H1 (cell line): ENCODE measurements around the gene CLUH.

Experiments
- KDM1A ChIP-seq: fragments of 200-600, 300-600 bp; sonication (generic); IDR thresholded peaks from 2 replicates; pipeline ENCODE4 v1.7.1; 2016; ENCODE audit warnings: mild to moderate bottlenecking, low read length, borderline replicate concordance
- MAX ChIP-seq: IDR thresholded peaks from 2 replicates; pipeline ENCODE4 v1.6.1; 2012; ENCODE audit warnings: inconsistent platforms
- SIN3A ChIP-seq, 2 experiments: IDR thresholded peaks in 1 of 2; conservative IDR thresholded peaks in 1 of 2; 2 replicates each; pipeline ENCODE4 v1.6.1; 2011 to 2012; ENCODE audit warnings: low read length in 2 of 2, improper control_type of control experiment in 1 of 2, low read depth in 1 of 2, mild to moderate bottlenecking in 1 of 2
- TAF1 ChIP-seq: IDR thresholded peaks from 2 replicates; pipeline ENCODE4 v1.6.1; 2011; ENCODE audit warnings: mild to moderate bottlenecking, low read depth, low read length
- USF2 ChIP-seq: IDR thresholded peaks from 2 replicates; pipeline ENCODE4 v1.6.1; 2011; ENCODE audit warnings: low read length, improper control_type of control experiment
- TF ChIP-seq, protein P1 (sequence below), 3 experiments: IDR thresholded peaks; 1 replicate in 2 of 3; 2 replicates in 1 of 3; pipeline versions ENCODE4 v1.5.1 to v1.6.1; 2011; ENCODE audit warnings: low read length in 3 of 3, mild to moderate bottlenecking in 3 of 3, inconsistent platforms in 2 of 3, low read depth in 1 of 3, moderate library complexity in 1 of 3; ENCODE audit not compliant: insufficient read depth in 1 of 3; ENCODE audit errors: control extremely low read depth in 1 of 3

DNA sequence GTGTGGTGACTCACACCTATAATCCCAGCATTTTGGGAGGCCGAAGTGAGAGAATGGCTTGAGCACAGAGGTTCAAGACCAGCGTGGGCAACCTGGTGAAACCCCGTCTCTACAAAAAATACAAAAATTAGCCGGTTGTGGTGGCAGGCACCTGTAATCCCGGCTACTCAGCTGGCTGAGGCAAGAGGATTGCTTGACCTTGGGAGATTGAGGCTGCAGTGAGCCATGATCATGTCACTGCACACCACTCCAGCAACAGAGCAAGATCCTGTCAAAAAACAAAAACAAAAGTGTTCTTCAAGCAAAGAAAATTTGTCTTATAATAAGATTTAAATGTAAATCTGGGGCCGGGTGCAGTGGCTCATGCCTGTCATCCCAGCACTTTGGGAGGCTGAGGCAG lies 66.6 kb downstream of the CLUH start:
- TF ChIP-seq SIN3A (conservative IDR thresholded peaks at IDR 0.05 in 1 of 2, IDR thresholded peaks at IDR 0.05 in 1 of 2; ENCODE audit: low read depth in 1 of 2, low read length in 2 of 2) (no peak), TAF1 (no peak), USF2 (no peak), KDM1A (no peak), MAX (no peak)
- TF ChIP-seq, protein P1, sequence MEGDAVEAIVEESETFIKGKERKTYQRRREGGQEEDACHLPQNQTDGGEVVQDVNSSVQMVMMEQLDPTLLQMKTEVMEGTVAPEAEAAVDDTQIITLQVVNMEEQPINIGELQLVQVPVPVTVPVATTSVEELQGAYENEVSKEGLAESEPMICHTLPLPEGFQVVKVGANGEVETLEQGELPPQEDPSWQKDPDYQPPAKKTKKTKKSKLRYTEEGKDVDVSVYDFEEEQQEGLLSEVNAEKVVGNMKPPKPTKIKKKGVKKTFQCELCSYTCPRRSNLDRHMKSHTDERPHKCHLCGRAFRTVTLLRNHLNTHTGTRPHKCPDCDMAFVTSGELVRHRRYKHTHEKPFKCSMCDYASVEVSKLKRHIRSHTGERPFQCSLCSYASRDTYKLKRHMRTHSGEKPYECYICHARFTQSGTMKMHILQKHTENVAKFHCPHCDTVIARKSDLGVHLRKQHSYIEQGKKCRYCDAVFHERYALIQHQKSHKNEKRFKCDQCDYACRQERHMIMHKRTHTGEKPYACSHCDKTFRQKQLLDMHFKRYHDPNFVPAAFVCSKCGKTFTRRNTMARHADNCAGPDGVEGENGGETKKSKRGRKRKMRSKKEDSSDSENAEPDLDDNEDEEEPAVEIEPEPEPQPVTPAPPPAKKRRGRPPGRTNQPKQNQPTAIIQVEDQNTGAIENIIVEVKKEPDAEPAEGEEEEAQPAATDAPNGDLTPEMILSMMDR (IDR thresholded peaks at IDR 0.05; ENCODE audit: control extremely low read depth in 1 of 3, insufficient read depth in 1 of 3, low read depth in 1 of 3, low read length in 3 of 3) = no peak
